Endothelial cell of umbilical vein (primary cell): Measurements from ENCODE around the gene ARHGAP32. TPM values are rescaled to one million over a fixed set of nuclear protein-coding genes. Genes with fewer than 3 reads are reported as not detected.

ENCODE experiments used
- BruUV-seq: library from RNA; stranded (reverse); fragments of 400-500 nt; replicated peaks from 2 replicates; lab custom pipeline; 2021; lab: Mats Ljungman, UMichigan
- CTCF ChIA-PET: fragments of 300-600, 350-600 bp; sonication (Branson Sonifier 250); formaldehyde crosslinking; loops from one replicate; lab custom pipeline; 2021; ENCODE audit warnings: antibody characterized with exemption, inconsistent platforms; lab: Charles Lee
- POLR2A ChIA-PET: fragments of 300-600, 350-600 bp; sonication (Branson Sonifier 250); formaldehyde crosslinking; loops from one replicate; lab custom pipeline; 2021; ENCODE audit warnings: antibody characterized with exemption, inconsistent platforms; lab: Charles Lee
- DNase-seq: peaks from one replicate; pipeline ENCODE4 v3.0.0-alpha.2; 2011; ENCODE audit warnings: low read depth, low spot score
- FAIRE-seq: peaks from 2 replicates; lab custom pipeline; 2011; peaks lifted over from hg19 to GRCh38; lab: Jason Lieb, UNC
- H2AFZ ChIP-seq: 2 replicates; pipeline ENCODE4 v1.6.0; 2012; ENCODE audit warnings: low read depth, low read length, control low read depth, inconsistent platforms
- H3K27ac ChIP-seq: 2 replicates; pipeline ENCODE4 v1.5.1; 2011; ENCODE audit warnings: low read depth, mild to moderate bottlenecking, control low read depth, low read length, moderate library complexity; ENCODE audit not compliant: insufficient read depth
- H3K27me3 ChIP-seq, 2 experiments: 2 replicates each; pipeline versions ENCODE4 v1.6.0 to v1.6.1; 2011; ENCODE audit warnings: low read length in 2 of 2, mixed read lengths in 1 of 2; ENCODE audit not compliant: control insufficient read depth in 2 of 2, insufficient read depth in 2 of 2
- H3K36me3 ChIP-seq, 2 experiments: 2 replicates in 1 of 2; 3 replicates in 1 of 2; pipeline ENCODE4 v1.5.1; 2011; ENCODE audit warnings: low read length in 2 of 2, mild to moderate bottlenecking in 1 of 2, moderate library complexity in 1 of 2; ENCODE audit not compliant: control insufficient read depth in 2 of 2, insufficient read depth in 2 of 2; ENCODE audit errors: extremely low read depth in 1 of 2
- H3K4me1 ChIP-seq: 3 replicates; pipeline ENCODE4 v1.5.1; 2011; ENCODE audit warnings: mild to moderate bottlenecking, low read length; ENCODE audit not compliant: control insufficient read depth, insufficient read depth; ENCODE audit errors: extremely low read depth
- H3K4me2 ChIP-seq: 2 replicates; pipeline ENCODE4 v1.6.1; 2011; ENCODE audit warnings: low read length, control low read depth, mixed read lengths; ENCODE audit not compliant: insufficient read depth
- H3K4me3 ChIP-seq, 3 experiments: fragments of 200-600 bp in 1 of 3; sonication (generic), shearing (Covaris generic) in 1 of 3; replicated peaks in 1 of 3; 2 replicates each; pipeline ENCODE4 v1.5.1; 2011 to 2016; ENCODE audit warnings: control low read depth in 3 of 3, low read length in 3 of 3, mild to moderate bottlenecking in 2 of 3, inconsistent platforms in 1 of 3, low read depth in 1 of 3, moderate library complexity in 1 of 3; ENCODE audit not compliant: insufficient read depth in 1 of 3
- H3K79me2 ChIP-seq: 2 replicates; pipeline ENCODE4 v1.6.0; 2012; ENCODE audit warnings: low read length, inconsistent platforms; ENCODE audit not compliant: control insufficient read depth, insufficient read depth
- H3K9ac ChIP-seq: replicated peaks from 2 replicates; pipeline ENCODE3; 2011; ENCODE audit warnings: low read length, control low read depth; ENCODE audit not compliant: insufficient read depth; ENCODE audit errors: extremely low read depth
- H3K9me1 ChIP-seq: replicated peaks from 3 replicates; pipeline ENCODE4 v1.6.0; 2011; ENCODE audit warnings: mild to moderate bottlenecking, low read length; ENCODE audit not compliant: control insufficient read depth, insufficient read depth; ENCODE audit errors: extremely low read depth
- H3K9me3 ChIP-seq: replicated peaks from 2 replicates; pipeline ENCODE4 v1.5.1; 2012; ENCODE audit warnings: low read length, inconsistent platforms; ENCODE audit not compliant: control insufficient read depth, insufficient read depth
- H4K20me1 ChIP-seq: replicated peaks from 2 replicates; pipeline ENCODE3; 2011; ENCODE audit warnings: mild to moderate bottlenecking, low read length; ENCODE audit not compliant: control insufficient read depth, insufficient read depth; ENCODE audit errors: extremely low read depth
- EZH2 ChIP-seq: IDR thresholded peaks from 2 replicates; pipeline ENCODE4 v1.6.1; 2012; ENCODE audit warnings: borderline replicate concordance, low read depth, mild to moderate bottlenecking, moderate library complexity, low read length, inconsistent platforms; ENCODE audit not compliant: severe bottlenecking
- FOS ChIP-seq: IDR thresholded peaks from 2 replicates; pipeline ENCODE4 v1.6.1; 2011; ENCODE audit warnings: mild to moderate bottlenecking, low read length, moderate library complexity, borderline replicate concordance; ENCODE audit not compliant: insufficient read depth
- GATA2 ChIP-seq: IDR thresholded peaks from 2 replicates; pipeline ENCODE4 v1.7.0; 2011; ENCODE audit warnings: low read depth, mild to moderate bottlenecking, moderate library complexity, mixed read lengths, low read length; ENCODE audit not compliant: insufficient read length, insufficient read depth
- JUN ChIP-seq: IDR thresholded peaks from 2 replicates; pipeline ENCODE4 v1.6.1; 2011; ENCODE audit warnings: borderline replicate concordance, low read depth; ENCODE audit not compliant: insufficient read length, insufficient read depth
- MAX ChIP-seq: IDR thresholded peaks from 2 replicates; pipeline ENCODE4 v1.6.1; 2011; ENCODE audit not compliant: insufficient read depth, insufficient read length
- MYC ChIP-seq: IDR thresholded peaks from one replicate; pipeline ENCODE4 v1.6.1; 2011; ENCODE audit warnings: mild to moderate bottlenecking, low read depth, low read length
- POLR2A ChIP-seq: IDR thresholded peaks from 2 replicates; pipeline ENCODE4 v1.6.1; 2012; ENCODE audit warnings: low read depth, mild to moderate bottlenecking, control low read depth, low read length
- POLR2AphosphoS5 ChIP-seq: IDR thresholded peaks from 2 replicates; pipeline ENCODE4 v1.6.1; 2012; ENCODE audit warnings: low read depth, mild to moderate bottlenecking, control low read depth, low read length, moderate library complexity; ENCODE audit not compliant: insufficient read depth
- dilution Hi-C: fragments of 300-500 bp; cut with MboI; formaldehyde crosslinking; loops from one replicate; pipeline ENCODE4 v1.15.0; 2019; ENCODE audit warnings: low sequenced_read_pairs; ENCODE audit not compliant: extremely low pct_ligation_motif_present
- intact Hi-C: fragments of 100-400 bp; cut with micrococcal nuclease; formaldehyde crosslinking; loops from one replicate; pipeline ENCODE4 v1.10.0; 2022
- polyA plus RNA-seq, 4 experiments: library from polyadenylated mRNA; depleted of rRNA in 3 of 4; stranded (reverse) in 3 of 4; unstranded in 1 of 4; fragments of >200 nt; gene quantifications; 2 replicates each; pipeline versions ENCODE4 v1.2.1 to v1.2.3, GENCODE V29; 2011 to 2012; ENCODE audit warnings: missing spikeins in 1 of 4
- total RNA-seq: library from RNA; stranded (reverse); gene quantifications from 2 replicates; pipeline ENCODE4 v1.2.3, GENCODE V29; 2021
- TF ChIP-seq, protein P1 (sequence below), 2 donors: IDR thresholded peaks; 1 replicate in 1 of 2; 2 replicates in 1 of 2; pipeline ENCODE4 v1.5.1; 2011; ENCODE audit warnings: low read length in 2 of 2, mild to moderate bottlenecking in 2 of 2, moderate library complexity in 2 of 2, control low read depth in 1 of 2, inconsistent platforms in 1 of 2, low read depth in 1 of 2; ENCODE audit not compliant: insufficient read depth in 1 of 2; ENCODE audit errors: extremely low read depth in 1 of 2

ARHGAP32 gene
- total and polyA plus RNA-seq, 2 donors (not counting 3 experiments of a cell fraction or from before 2014, with no cell fraction given), result 3.4 to 9.1 TPM

GRCh38 chr11:129155745-129156144 lies 36.4 kb downstream of the ARHGAP32 start:
- dilution Hi-C loops, result no loop called here

More at GRCh38 chr11:129155745-129156144, 36.4 kb downstream of the ARHGAP32 start:
- ChIA-PET POLR2A (no interaction called here), CTCF (no interaction called here)
- intact Hi-C loops, result no loop called here
- FAIRE-seq (no peak), DNase-seq (no peak)
- Histone ChIP-seq H3K4me2 (no peak overlapping the region), H3K9me3 (no peaks in the 10 kb centered on the region), H3K9ac (no peak overlapping the region), H2AFZ (no peak overlapping the region), H3K27me3 (no peaks in the 10 kb centered on the region), H3K4me1 (no peaks in the 10 kb centered on the region), H3K79me2 (no peaks in the 10 kb centered on the region), H3K9me1 (no peaks in the 10 kb centered on the region), H3K4me3 (no peak overlapping the region), H3K27ac (no peak overlapping the region), H3K36me3 (no peaks in the 10 kb centered on the region), H4K20me1 (no peaks in the 10 kb centered on the region)
- TF ChIP-seq POLR2A (no peak), FOS (no peak), EZH2 (no peak), JUN (no peak), MYC (no peak), MAX (no peak), GATA2 (no peak), POLR2AphosphoS5 (no peak)
- TF ChIP-seq, protein P1, sequence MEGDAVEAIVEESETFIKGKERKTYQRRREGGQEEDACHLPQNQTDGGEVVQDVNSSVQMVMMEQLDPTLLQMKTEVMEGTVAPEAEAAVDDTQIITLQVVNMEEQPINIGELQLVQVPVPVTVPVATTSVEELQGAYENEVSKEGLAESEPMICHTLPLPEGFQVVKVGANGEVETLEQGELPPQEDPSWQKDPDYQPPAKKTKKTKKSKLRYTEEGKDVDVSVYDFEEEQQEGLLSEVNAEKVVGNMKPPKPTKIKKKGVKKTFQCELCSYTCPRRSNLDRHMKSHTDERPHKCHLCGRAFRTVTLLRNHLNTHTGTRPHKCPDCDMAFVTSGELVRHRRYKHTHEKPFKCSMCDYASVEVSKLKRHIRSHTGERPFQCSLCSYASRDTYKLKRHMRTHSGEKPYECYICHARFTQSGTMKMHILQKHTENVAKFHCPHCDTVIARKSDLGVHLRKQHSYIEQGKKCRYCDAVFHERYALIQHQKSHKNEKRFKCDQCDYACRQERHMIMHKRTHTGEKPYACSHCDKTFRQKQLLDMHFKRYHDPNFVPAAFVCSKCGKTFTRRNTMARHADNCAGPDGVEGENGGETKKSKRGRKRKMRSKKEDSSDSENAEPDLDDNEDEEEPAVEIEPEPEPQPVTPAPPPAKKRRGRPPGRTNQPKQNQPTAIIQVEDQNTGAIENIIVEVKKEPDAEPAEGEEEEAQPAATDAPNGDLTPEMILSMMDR (IDR thresholded peaks at IDR 0.05; ENCODE audit: extremely low read depth in 1 of 2, insufficient read depth in 1 of 2, low read depth in 1 of 2, low read length in 2 of 2), result no peak
- BruUV-seq, result no TSS peak
